ENCODE data around the gene CYB5D1. TPM values are rescaled to one million over a fixed set of nuclear protein-coding genes. Genes with fewer than 3 reads are reported as not detected.

Gene CYB5D1
- total RNA-seq, 2 experiments from 2014 or later: 18.1 to 24.8 TPM

DNA sequence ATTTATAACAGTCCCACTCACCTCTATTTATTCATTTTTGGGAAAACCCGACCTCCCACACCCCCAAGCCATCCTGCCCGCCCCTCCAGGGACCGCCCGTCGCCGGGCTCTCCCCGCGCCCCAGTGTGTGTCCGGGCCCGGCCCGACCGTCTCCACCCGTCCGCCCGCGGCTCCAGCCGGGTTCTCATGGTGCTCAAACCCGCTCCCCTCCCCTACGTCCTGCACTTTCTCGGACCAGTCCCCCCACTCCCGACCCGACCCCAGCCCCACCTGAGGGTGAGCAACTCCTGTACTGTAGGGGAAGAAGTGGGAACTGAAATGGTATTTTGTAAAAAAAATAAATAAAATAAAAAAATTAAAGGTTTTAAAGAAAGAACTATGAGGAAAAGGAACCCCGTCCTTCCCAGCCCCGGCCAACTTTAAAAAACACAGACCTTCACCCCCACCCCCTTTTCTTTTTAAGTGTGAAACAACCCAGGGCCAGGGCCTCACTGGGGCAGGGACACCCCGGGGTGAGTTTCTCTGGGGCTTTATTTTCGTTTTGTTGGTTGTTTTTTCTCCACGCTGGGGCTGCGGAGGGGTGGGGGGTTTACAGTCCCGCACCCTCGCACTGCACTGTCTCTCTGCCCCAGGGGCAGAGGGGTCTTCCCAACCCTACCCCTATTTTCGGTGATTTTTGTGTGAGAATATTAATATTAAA, 3.6 kb upstream of the CYB5D1 start:
- H3K79me2 ChIP-seq (ENCODE audit: insufficient read depth, low read depth, low read length): peaks cover 25% of the 10 kb centered on the region
- intact Hi-C loops (cut with micrococcal nuclease; ENCODE audit: unreplicated experiment): no loop called here
- no peak for DNase-seq (ENCODE audit: low spot score)
- no peaks in the 10 kb centered on the region for H3K9me2 ChIP-seq (ENCODE audit: insufficient read depth, low read length)
- H3K4me2 ChIP-seq (ENCODE audit: low read length): no peak overlapping the region
- peaks cover 39% of the 10 kb centered on the region for H3K4me1 ChIP-seq (ENCODE audit: insufficient read depth, low read length, poor library complexity, severe bottlenecking)
- H4K20me1 ChIP-seq (ENCODE audit: insufficient read depth, low read length): peaks cover 8% of the 10 kb centered on the region; the same call in 1 of the 2 replicates
- H3K27ac ChIP-seq (ENCODE audit: low read depth, low read length, poor library complexity, severe bottlenecking): no peak overlapping the region
- H3K36me3 ChIP-seq (ENCODE audit: insufficient read depth, low read length): peaks cover 75% of the 10 kb centered on the region
- H3K4me3 ChIP-seq (ENCODE audit: low read depth, low read length, poor library complexity, severe bottlenecking): no peak overlapping the region
- POLR2A ChIA-PET: no interaction called here
- TF ChIP-seq, protein P1, sequence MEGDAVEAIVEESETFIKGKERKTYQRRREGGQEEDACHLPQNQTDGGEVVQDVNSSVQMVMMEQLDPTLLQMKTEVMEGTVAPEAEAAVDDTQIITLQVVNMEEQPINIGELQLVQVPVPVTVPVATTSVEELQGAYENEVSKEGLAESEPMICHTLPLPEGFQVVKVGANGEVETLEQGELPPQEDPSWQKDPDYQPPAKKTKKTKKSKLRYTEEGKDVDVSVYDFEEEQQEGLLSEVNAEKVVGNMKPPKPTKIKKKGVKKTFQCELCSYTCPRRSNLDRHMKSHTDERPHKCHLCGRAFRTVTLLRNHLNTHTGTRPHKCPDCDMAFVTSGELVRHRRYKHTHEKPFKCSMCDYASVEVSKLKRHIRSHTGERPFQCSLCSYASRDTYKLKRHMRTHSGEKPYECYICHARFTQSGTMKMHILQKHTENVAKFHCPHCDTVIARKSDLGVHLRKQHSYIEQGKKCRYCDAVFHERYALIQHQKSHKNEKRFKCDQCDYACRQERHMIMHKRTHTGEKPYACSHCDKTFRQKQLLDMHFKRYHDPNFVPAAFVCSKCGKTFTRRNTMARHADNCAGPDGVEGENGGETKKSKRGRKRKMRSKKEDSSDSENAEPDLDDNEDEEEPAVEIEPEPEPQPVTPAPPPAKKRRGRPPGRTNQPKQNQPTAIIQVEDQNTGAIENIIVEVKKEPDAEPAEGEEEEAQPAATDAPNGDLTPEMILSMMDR (conservative IDR thresholded peaks at IDR 0.05; ENCODE audit: low read length): no peak
- TF ChIP-seq EZH2phosphoT487 (IDR thresholded peaks at IDR 0.05; ENCODE audit: borderline replicate concordance, low read depth, low read length): no peak
- CTCF ChIA-PET (ENCODE audit: unreplicated experiment): no interaction called here
- no TSS peak for BruUV-seq (replicated peaks)
- H3K9me3 ChIP-seq (ENCODE audit: low read length): no peaks in the 10 kb centered on the region
- no peak overlapping the region for H2AFZ ChIP-seq (ENCODE audit: low read length)

- peaks cover 33% of the 10 kb centered on the region for H3K79me2 ChIP-seq (ENCODE audit: insufficient read depth, low read depth, low read length)
- ChIA-PET CTCF (ENCODE audit: unreplicated experiment) (interaction anchor here (0.6 kb wide), 2 partner anchors 18 to 53 kb away, joined by 6 to 7 read pairs; no protein-coding TSS in a partner anchor), POLR2A (no interaction called here)
- H3K4me2 ChIP-seq (ENCODE audit: low read length): peak within 1 kb of the TSS; percentile 91
- H3K4me1 ChIP-seq (ENCODE audit: insufficient read depth, low read length, poor library complexity, severe bottlenecking): peaks cover 47% of the 10 kb centered on the region
- TF ChIP-seq, protein P1 (conservative IDR thresholded peaks at IDR 0.05; ENCODE audit: low read length): no peak
- no peak for TF ChIP-seq EZH2phosphoT487 (IDR thresholded peaks at IDR 0.05; ENCODE audit: borderline replicate concordance, low read depth, low read length)
- no TSS peak for BruUV-seq (replicated peaks)
- H3K9me2 ChIP-seq (ENCODE audit: insufficient read depth, low read length): no peaks in the 10 kb centered on the region
- intact Hi-C loops (cut with micrococcal nuclease; ENCODE audit: unreplicated experiment): no loop called here
- H4K20me1 ChIP-seq (ENCODE audit: insufficient read depth, low read length): peaks cover 8% of the 10 kb centered on the region; the same call in 1 of the 2 replicates
- DNase-seq (ENCODE audit: low spot score): no peak
- peaks cover 75% of the 10 kb centered on the region for H3K36me3 ChIP-seq (ENCODE audit: insufficient read depth, low read length)
- H3K4me3 ChIP-seq (ENCODE audit: low read depth, low read length, poor library complexity, severe bottlenecking): peak within 1 kb of the TSS; percentile 86
- H2AFZ ChIP-seq (ENCODE audit: low read length): no peak within 1 kb of the TSS
- no peaks in the 10 kb centered on the region for H3K9me3 ChIP-seq (ENCODE audit: low read length)
- peak within 1 kb of the TSS; percentile 86 for H3K27ac ChIP-seq (ENCODE audit: low read depth, low read length, poor library complexity, severe bottlenecking)
Measured at GRCh38 chr17:7854851-7855659, 2.7 kb upstream of the CYB5D1 start, which contains the start of gene TMEM88. TMEM88 (plus strand) TSS chr17:7855066; CDS start chr17:7855075, 9 bp downstream.

All from OCI-LY7 (cell line).